ENCODE data around the gene TANK. TPM values are rescaled to one million over a fixed set of nuclear protein-coding genes. Genes with fewer than 3 reads are reported as not detected.
A peak's percentile ranks its signal among the peaks of the same experiment; 100 is the strongest.

Gene TANK
- total RNA-seq, 4 donors from 2014 or later, result 57.0 to 76.1 (median 69.7) TPM

DNA sequence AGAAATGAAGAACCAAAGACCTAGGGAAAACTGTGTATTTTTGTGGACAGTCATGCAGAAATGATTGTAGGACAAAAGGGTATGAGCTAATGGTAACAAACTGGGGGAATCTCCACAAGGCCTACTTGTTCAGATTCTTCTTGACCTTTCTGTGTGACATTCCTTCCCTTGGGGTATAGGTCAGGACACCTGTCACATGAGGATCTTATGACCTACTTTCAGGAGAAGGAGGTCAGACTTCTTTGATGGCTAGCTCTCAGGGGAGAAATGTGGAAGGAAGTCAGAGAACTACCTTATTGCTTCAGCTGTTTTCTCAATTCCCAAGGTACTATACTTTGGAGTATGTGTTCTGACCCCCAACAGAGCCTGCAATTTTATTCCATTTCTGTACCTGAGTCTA, 40.7 kb upstream of the TANK start:
- no peak overlapping the region for H3K4me3 ChIP-seq
- TF ChIP-seq, protein P1, sequence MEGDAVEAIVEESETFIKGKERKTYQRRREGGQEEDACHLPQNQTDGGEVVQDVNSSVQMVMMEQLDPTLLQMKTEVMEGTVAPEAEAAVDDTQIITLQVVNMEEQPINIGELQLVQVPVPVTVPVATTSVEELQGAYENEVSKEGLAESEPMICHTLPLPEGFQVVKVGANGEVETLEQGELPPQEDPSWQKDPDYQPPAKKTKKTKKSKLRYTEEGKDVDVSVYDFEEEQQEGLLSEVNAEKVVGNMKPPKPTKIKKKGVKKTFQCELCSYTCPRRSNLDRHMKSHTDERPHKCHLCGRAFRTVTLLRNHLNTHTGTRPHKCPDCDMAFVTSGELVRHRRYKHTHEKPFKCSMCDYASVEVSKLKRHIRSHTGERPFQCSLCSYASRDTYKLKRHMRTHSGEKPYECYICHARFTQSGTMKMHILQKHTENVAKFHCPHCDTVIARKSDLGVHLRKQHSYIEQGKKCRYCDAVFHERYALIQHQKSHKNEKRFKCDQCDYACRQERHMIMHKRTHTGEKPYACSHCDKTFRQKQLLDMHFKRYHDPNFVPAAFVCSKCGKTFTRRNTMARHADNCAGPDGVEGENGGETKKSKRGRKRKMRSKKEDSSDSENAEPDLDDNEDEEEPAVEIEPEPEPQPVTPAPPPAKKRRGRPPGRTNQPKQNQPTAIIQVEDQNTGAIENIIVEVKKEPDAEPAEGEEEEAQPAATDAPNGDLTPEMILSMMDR (IDR thresholded peaks at IDR 0.05), result no peak
- TF ChIP-seq POLR2AphosphoS5 (IDR thresholded peaks at IDR 0.05), result no peak
- intact Hi-C loops (cut with DNase I), result no loop called here

DNA sequence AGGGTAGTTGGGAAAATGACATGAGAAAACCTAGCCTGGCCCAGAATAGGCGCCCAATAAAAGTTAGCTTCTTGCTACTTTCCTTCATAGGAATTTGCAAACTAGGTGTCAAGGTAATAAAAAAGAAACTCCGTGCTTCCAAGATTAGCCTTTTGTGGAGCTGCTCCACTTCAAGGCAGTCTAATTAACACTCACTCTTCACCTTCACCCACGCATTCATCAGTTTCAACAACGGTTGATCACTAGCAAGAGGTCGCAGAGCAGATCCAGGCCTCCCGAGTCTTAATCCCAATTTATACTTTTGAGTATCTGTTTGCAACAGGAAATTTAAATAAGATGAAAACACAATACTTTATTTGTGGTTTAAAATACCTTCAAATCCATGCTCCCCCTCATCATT, 39.5 kb upstream of the TANK start:
- 86% methylated on average over 6 of the region's 6 CpGs for WGBS
- Histone ChIP-seq H3K27ac (replicated peaks in 1 of 4) (no peak overlapping the region), H3K9me3 (no peaks in the 10 kb centered on the region), H3K36me3 (no peaks in the 10 kb centered on the region), H3K4me3 (no peak overlapping the region), H3K27me3 (no peaks in the 10 kb centered on the region), H3K4me1 (peaks cover 13 to 22% (median 21%) of the 10 kb centered on the region in 4 donors)
- no peak for DNase-seq (ENCODE audit: extremely low spot score)
- TF ChIP-seq, protein P1 (IDR thresholded peaks at IDR 0.05), result no peak
- TF ChIP-seq POLR2AphosphoS5 (IDR thresholded peaks at IDR 0.05) (no peak), EP300 (IDR thresholded peaks at IDR 0.05) (no peak), POLR2A (IDR thresholded peaks at IDR 0.05; ENCODE audit: low read depth) (no peak)
- intact Hi-C loops (cut with DNase I), result no loop called here

More for the DNA sequence above, 40.7 kb upstream of the TANK start:
- no peak overlapping the region for H3K27ac ChIP-seq (replicated peaks in 1 of 4)
- DNase-seq (ENCODE audit: extremely low spot score), result no peak
- peaks cover 13 to 29% (median 22%) of the 10 kb centered on the region in 4 donors for H3K4me1 ChIP-seq
- no peaks in the 10 kb centered on the region for H3K36me3 ChIP-seq
- H3K27me3 ChIP-seq, result no peaks in the 10 kb centered on the region
- H3K9me3 ChIP-seq, result no peaks in the 10 kb centered on the region

DNA sequence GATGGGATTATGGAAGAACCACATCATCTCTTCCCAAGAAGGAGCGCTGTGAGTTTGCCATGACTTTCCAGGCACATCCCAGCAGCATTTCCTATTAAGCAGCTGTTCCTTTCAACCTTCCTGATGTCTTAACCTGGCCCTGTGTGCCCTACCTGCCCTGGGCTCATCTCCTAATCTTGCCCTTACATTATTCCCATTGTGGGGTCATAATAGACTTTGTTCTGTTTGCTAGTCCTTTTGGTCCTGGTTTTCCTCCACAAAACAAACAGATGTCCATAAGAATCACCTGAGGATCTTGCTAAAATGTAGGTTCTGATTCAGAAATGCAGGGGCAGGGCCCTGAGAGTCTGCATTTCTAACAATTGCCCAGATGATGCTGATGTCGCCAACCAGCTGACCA, 38.6 kb upstream of the TANK start:
- H3K4me3 ChIP-seq, result no peak overlapping the region
- no peak overlapping the region for H3K27ac ChIP-seq (replicated peaks in 1 of 4)
- no peaks in the 10 kb centered on the region for H3K36me3 ChIP-seq
- H3K4me1 ChIP-seq, result peaks cover 13 to 22% (median 21%) of the 10 kb centered on the region in 4 donors
- intact Hi-C loops (cut with DNase I), result no loop called here
- DNase-seq (ENCODE audit: extremely low spot score), result no peak
- WGBS, result 88% methylated on average over 2 of the region's 2 CpGs
- no peaks in the 10 kb centered on the region for H3K9me3 ChIP-seq
- H3K27me3 ChIP-seq, result no peaks in the 10 kb centered on the region
- TF ChIP-seq POLR2A (IDR thresholded peaks at IDR 0.05; ENCODE audit: low read depth) (no peak), POLR2AphosphoS5 (IDR thresholded peaks at IDR 0.05) (no peak), EP300 (IDR thresholded peaks at IDR 0.05) (no peak)
- TF ChIP-seq, protein P1 (IDR thresholded peaks at IDR 0.05), result no peak

DNA sequence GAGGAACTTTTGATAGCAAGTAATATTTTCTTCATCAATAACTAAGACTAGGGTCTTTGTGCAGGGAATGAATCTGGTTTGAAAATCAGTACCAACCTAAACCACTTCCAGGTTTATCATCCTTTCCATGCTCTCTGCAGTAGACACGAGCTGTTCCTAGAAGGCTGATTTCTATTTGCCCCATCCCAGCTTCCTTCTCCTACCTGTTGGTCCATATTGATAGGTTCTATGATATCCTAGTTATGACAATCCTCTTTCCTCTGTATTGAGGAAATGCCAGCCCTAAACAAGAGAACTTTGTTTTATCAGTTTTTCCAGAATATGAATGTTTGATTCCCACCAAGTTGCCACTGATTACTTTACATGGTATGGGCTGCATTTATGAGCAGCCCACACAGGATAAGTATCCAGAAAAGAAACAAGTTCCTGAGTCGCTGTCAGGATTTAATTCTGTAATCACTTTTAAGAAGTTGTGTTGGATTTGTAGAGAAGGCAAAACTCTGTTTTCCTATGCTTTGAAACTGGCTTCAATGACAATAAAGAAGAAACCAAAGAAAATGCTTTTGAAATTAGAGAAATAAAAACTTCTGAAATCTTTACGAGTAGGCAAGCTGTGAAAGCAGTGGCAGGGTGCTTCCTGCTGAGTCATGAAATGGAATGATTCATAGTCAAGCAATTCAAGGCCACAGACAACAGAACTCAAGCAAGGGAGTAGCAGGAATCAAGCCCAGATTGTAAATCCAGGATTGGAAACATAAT, 37.3 kb upstream of the TANK start:
- intact Hi-C loops (cut with DNase I), result no loop called here
- no peak for DNase-seq (ENCODE audit: extremely low spot score)
- no peaks in the 10 kb centered on the region for H3K9me3 ChIP-seq
- peak overlapping the region in 3 of 4 donors; percentile 2 to 38 (median 8) for H3K4me3 ChIP-seq
- peak; percentile 60 for TF ChIP-seq POLR2AphosphoS5 (IDR thresholded peaks at IDR 0.05)
- TF ChIP-seq POLR2A (IDR thresholded peaks at IDR 0.05; ENCODE audit: low read depth), result no peak
- peak overlapping the region; percentile 62 to 79 (median 70) for H3K27ac ChIP-seq (replicated peaks in 1 of 4)
- WGBS, result 41% methylated on average over 3 of the region's 3 CpGs
- no peaks in the 10 kb centered on the region for H3K36me3 ChIP-seq
- peaks cover 13 to 22% (median 21%) of the 10 kb centered on the region in 4 donors for H3K4me1 ChIP-seq
- no peaks in the 10 kb centered on the region for H3K27me3 ChIP-seq

DNA sequence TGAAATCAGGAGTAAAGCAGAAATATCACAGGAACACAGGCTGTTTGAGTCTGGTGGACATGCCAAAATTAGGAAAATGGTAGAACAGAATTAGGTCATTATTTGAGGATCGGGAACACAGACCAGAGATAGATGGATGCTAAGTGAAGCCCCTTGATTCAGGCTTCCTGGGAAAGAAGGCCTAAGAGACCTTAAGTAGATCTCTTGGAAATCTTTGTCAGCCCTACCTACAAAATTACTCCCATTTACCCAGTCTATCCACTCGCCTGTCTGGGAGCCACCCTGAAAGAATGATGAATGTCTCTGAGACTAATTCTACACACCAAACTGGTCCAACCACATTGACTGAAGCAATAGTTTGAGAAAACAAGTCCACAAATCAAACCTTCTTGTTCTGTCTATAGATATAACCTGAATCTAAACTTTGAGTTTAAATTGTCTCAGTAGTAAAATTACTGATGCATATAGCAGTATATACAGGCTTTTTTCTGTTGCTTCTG, 36.6 kb upstream of the TANK start:
- no peak for TF ChIP-seq EP300 (IDR thresholded peaks at IDR 0.05)
- TF ChIP-seq, protein P1 (IDR thresholded peaks at IDR 0.05), result no peak
- no peak for TF ChIP-seq POLR2AphosphoS5 (IDR thresholded peaks at IDR 0.05)
- Histone ChIP-seq H3K27ac (replicated peaks in 1 of 4) (peak overlapping the region; percentile 62 to 79 (median 70)), H3K4me1 (peaks cover 13 to 22% (median 21%) of the 10 kb centered on the region in 4 donors), H3K4me3 (peak overlapping the region in 1 of 4 donors; percentile 38), H3K9me3 (no peaks in the 10 kb centered on the region), H3K36me3 (no peaks in the 10 kb centered on the region), H3K27me3 (no peaks in the 10 kb centered on the region)
- no peak for DNase-seq (ENCODE audit: extremely low spot score)
- intact Hi-C loops (cut with DNase I), result no loop called here
- 70% methylated on average over 2 of the region's 2 CpGs for WGBS

Measured in esophagus muscularis mucosa (tissue), 4 donors.